Breast epithelium (tissue), 4 donors: Measurements from ENCODE around the gene MYOG. TPM values are rescaled to one million over a fixed set of nuclear protein-coding genes. Genes with fewer than 3 reads are reported as not detected.

Source experiments
- DNase-seq, 2 donors: peaks; one replicate each; pipeline ENCODE4 v3.0.0-alpha.2; 2019; ENCODE audit warnings: low spot score in 2 of 2
- H3K27ac ChIP-seq, 2 donors: fragments of 200-600 bp; sonication (generic) in 1 of 2; one replicate each; pipeline ENCODE4 v1.5.1; 2016 to 2019; ENCODE audit warnings: mild to moderate bottlenecking in 1 of 2
- H3K27me3 ChIP-seq, 2 donors: fragments of 200-600 bp; sonication (generic) in 1 of 2; one replicate each; pipeline versions ENCODE4 v1.5.1 to v1.6.0; 2017 to 2019; ENCODE audit warnings: control low read depth in 1 of 2, mild to moderate bottlenecking in 1 of 2
- H3K36me3 ChIP-seq: fragments of 200-600 bp; one replicate; pipeline ENCODE4 v1.5.1; 2019
- H3K4me1 ChIP-seq, 2 donors: fragments of 200-600 bp; sonication (generic); one replicate each; pipeline ENCODE4 v1.5.1; 2016 to 2019; ENCODE audit warnings: control low read depth in 1 of 2
- H3K4me3 ChIP-seq, 3 donors: fragments of 200-600 bp; sonication (generic); 1 replicate in 2 of 3; 2 replicates in 1 of 3; pipeline ENCODE4 v1.5.1; 2016 to 2019; ENCODE audit warnings: mild to moderate bottlenecking in 3 of 3, moderate library complexity in 2 of 3
- H3K9me3 ChIP-seq, 2 donors: fragments of 200-600 bp; sonication (generic) in 1 of 2; one replicate each; pipeline ENCODE4 v1.5.1; 2016 to 2019; ENCODE audit warnings: control low read depth in 1 of 2
- POLR2A ChIP-seq: fragments of 450-650 bp; IDR thresholded peaks from one replicate; pipeline ENCODE4 v1.6.1; 2016; ENCODE audit warnings: antibody characterized with exemption, mild to moderate bottlenecking, moderate library complexity
- POLR2AphosphoS5 ChIP-seq, 3 donors: sonication (generic); formaldehyde crosslinking; IDR thresholded peaks; one replicate each; pipeline ENCODE4 v1.6.1; 2017; ENCODE audit warnings: antibody characterized with exemption in 3 of 3
- intact Hi-C: fragments of 100-400 bp; cut with DNase I; formaldehyde crosslinking; loops from one replicate; pipeline ENCODE4 v1.15.1; 2023; ENCODE audit warnings: low total_unique reads
- total RNA-seq, 3 donors: library from RNA; depleted of rRNA; stranded (reverse); fragments of >200 nt; gene quantifications; one replicate each; pipeline ENCODE4 v1.1.0, GENCODE V29; 2016
- TF ChIP-seq, protein P1 (sequence below), 3 donors: fragments of 450-650 bp; IDR thresholded peaks; one replicate each; pipeline ENCODE4 v1.5.1; 2016 to 2017; ENCODE audit warnings: antibody characterized with exemption in 3 of 3, mild to moderate bottlenecking in 3 of 3, moderate library complexity in 3 of 3

MYOG gene
- total RNA-seq, 3 donors from 2014 or later: not detected

DNA sequence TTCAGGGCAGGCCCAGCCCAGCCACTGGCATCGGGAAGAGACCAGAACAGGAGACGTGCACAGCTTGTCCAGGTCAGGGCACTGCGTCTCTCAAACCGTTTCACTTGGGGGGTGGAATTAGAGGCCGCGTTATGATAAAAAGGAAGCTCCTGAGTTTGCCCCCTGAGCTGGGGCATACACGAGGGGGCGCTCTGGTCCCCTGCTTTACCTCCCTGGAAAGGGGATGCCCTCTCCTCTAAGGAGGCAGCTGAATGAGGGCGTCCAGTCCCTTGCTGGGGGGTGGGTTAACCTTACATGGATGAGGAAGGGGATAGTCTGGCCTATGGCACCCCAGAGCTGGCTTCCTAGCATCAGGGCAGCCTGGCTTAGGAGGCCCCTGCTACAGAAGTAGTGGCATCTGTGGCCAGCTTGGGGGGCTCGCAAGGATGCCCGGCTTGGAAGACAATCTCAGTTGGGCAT lies 2.3 kb downstream of the MYOG start:
- TF ChIP-seq POLR2A (no peak), POLR2AphosphoS5 (IDR thresholded peaks at IDR 0.05) (no peak)
- TF ChIP-seq, protein P1, sequence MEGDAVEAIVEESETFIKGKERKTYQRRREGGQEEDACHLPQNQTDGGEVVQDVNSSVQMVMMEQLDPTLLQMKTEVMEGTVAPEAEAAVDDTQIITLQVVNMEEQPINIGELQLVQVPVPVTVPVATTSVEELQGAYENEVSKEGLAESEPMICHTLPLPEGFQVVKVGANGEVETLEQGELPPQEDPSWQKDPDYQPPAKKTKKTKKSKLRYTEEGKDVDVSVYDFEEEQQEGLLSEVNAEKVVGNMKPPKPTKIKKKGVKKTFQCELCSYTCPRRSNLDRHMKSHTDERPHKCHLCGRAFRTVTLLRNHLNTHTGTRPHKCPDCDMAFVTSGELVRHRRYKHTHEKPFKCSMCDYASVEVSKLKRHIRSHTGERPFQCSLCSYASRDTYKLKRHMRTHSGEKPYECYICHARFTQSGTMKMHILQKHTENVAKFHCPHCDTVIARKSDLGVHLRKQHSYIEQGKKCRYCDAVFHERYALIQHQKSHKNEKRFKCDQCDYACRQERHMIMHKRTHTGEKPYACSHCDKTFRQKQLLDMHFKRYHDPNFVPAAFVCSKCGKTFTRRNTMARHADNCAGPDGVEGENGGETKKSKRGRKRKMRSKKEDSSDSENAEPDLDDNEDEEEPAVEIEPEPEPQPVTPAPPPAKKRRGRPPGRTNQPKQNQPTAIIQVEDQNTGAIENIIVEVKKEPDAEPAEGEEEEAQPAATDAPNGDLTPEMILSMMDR (IDR thresholded peaks at IDR 0.05): no peak
- Histone ChIP-seq H3K36me3 (no peaks in the 10 kb centered on the region), H3K4me1 (no peaks in the 10 kb centered on the region), H3K9me3 (no peaks in the 10 kb centered on the region), H3K27ac (no peak overlapping the region), H3K4me3 (no peak overlapping the region), H3K27me3 (no peaks in the 10 kb centered on the region)
- intact Hi-C loops: no loop called here
- DNase-seq: no peak

DNA sequence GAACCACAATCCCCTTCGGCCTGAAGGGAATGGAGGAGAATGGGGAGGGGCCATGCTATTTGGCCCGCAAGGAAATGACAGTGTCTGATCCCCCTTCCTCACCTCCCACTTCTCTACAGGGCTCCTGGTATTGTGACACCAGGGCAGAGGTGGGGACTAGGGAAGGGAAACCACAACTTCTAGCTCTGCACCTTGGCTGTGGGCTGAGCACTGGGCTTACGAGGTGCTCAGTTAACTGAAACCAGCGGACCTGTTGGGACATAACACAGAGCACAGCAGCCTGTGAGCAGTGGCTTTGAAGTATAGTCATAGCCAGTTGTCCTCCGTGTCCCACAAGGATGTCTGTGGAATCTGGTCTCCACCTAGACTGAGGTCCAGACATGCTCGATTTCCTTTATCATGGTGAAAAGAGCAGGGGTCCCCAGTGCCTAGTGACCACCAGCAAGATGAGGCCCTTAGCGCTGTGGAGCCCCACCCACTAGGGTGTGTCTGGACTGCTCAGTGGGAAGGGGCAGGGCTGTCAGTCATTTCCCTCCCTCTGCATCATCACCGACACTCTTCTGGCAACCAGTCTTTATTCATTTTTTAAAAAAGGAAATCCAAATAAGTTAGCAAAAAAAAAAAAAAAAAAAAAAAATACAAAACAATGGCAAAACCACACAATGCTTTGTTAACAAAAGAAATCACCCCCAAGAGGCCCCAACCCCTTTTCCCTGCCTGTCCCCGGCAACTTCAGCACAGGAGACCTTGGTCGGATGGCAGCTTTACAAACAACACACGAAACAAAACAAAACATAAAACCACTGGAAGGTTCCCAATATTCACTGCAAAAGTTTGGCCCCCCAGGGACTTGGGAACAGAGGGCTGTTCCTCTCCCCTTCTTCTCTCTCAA lies 3.0 kb downstream of the MYOG start:
- Histone ChIP-seq H3K4me1 (no peaks in the 10 kb centered on the region), H3K9me3 (no peaks in the 10 kb centered on the region), H3K27ac (no peak overlapping the region), H3K4me3 (no peak overlapping the region), H3K27me3 (no peaks in the 10 kb centered on the region), H3K36me3 (no peaks in the 10 kb centered on the region)
- intact Hi-C loops: no loop called here
- TF ChIP-seq POLR2A: no peak
- TF ChIP-seq, protein P1 (IDR thresholded peaks at IDR 0.05): no peak
- TF ChIP-seq POLR2AphosphoS5 (IDR thresholded peaks at IDR 0.05): no peak
- no peak for DNase-seq

DNA sequence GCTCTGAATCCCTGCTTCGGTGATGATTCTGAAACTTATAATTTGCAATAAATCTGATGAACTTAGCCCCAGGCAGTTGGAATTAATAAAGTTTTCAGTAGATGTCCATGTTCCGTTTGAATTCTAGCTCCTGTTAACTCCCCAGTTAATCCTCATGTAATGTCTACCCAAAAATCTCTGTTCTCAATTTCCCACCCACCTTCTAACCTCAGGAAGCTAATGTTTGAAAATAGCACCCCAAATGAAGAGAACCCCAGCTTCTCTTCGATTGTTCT lies 3.6 kb downstream of the MYOG start:
- H3K4me1 ChIP-seq: no peaks in the 10 kb centered on the region
- no peak overlapping the region for H3K4me3 ChIP-seq
- TF ChIP-seq POLR2AphosphoS5 (IDR thresholded peaks at IDR 0.05) (no peak), POLR2A (no peak)
- TF ChIP-seq, protein P1 (IDR thresholded peaks at IDR 0.05): no peak
- intact Hi-C loops: no loop called here
- DNase-seq: no peak
- H3K36me3 ChIP-seq: no peaks in the 10 kb centered on the region
- no peaks in the 10 kb centered on the region for H3K9me3 ChIP-seq
- H3K27me3 ChIP-seq: no peaks in the 10 kb centered on the region
- H3K27ac ChIP-seq: no peak overlapping the region

DNA sequence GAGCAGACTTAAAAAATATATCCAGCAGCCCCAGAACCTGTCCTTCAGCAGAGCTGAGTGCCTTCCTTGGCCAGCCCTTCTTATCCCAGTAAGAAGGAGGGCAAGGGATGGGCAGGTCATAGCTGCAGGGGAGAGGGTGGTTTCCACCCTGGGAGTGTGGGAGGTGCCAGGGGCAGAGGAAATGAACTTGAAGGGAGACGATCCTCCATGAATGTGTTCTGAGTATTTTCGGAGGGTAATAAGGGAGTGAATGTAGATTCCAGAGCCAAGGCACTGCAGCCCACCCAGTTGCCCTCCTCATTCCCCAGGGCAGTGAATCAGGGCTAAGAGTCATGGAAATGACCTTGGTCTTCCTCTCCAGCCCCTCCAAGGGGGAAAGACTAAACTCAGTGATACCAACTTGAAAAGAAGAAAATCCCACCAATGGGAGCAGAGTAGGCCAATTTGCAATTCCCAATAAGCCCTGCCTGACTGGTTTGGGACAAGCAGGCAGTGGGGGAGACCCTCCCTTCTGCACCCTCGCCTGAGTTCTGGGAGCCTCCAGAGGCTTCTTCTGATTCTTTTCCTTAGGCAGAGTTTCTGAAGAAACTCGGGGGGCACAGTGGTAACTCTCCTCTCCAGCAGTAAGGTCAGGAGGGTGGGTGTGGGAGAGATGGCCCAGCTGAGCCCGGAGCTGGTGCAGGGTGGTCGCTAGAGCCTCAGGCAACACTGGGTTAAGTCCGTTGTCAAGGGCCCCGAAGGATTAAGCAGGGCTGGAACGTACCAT lies 4.2 kb downstream of the MYOG start:
- H3K27ac ChIP-seq: no peak overlapping the region
- intact Hi-C loops: no loop called here
- no peaks in the 10 kb centered on the region for H3K9me3 ChIP-seq
- DNase-seq: no peak
- no peaks in the 10 kb centered on the region for H3K27me3 ChIP-seq
- H3K4me3 ChIP-seq: no peak overlapping the region
- no peaks in the 10 kb centered on the region for H3K36me3 ChIP-seq
- TF ChIP-seq POLR2AphosphoS5 (IDR thresholded peaks at IDR 0.05): no peak
- no peak for TF ChIP-seq POLR2A
- TF ChIP-seq, protein P1 (IDR thresholded peaks at IDR 0.05): no peak
- H3K4me1 ChIP-seq: no peaks in the 10 kb centered on the region

DNA sequence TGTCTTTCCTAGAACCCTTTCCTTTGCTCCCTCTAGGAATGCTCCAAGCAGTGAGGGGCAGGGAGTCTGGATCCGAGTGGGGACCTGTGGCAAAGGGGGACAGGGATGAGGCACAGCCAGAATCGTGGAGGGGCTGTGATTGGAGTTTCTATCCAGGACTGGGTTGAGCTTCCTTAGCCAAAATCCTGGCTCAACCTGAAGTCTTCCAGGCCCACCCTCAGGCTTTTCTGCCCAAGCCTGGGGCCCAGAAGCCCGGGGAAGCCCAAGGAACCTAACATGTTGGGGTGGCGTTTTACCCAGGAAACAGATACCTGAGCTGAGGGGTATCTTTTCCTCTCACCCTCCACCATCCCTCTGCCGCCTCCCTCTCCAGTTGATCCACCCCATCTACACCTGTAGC lies 5.4 kb downstream of the MYOG start:
- Histone ChIP-seq H3K36me3 (no peaks in the 10 kb centered on the region), H3K9me3 (no peaks in the 10 kb centered on the region), H3K4me1 (no peaks in the 10 kb centered on the region), H3K27ac (no peak overlapping the region), H3K27me3 (no peaks in the 10 kb centered on the region), H3K4me3 (no peak overlapping the region)
- TF ChIP-seq, protein P1 (IDR thresholded peaks at IDR 0.05): no peak
- DNase-seq: no peak
- intact Hi-C loops: no loop called here
